K562 (cell line): ENCODE data around the gene CTIF. TPM values are rescaled to one million over a fixed set of nuclear protein-coding genes. Genes with fewer than 3 reads are reported as not detected.

Source experiments
- ETV1 ChIP-seq: fragments of 450-650 bp; conservative IDR thresholded peaks from 2 replicates; pipeline ENCODE4 v1.6.1; 2016; ENCODE audit warnings: missing genetic modification characterization, control low read depth, low read depth, missing compliant biosample characterization
- HDAC8 ChIP-seq: fragments of 450-650 bp; IDR thresholded peaks from 2 replicates; pipeline ENCODE4 v1.6.1; 2016; ENCODE audit warnings: mild to moderate bottlenecking, missing genetic modification characterization, moderate library complexity, missing compliant biosample characterization
- MEIS2 ChIP-seq: fragments of 450-650 bp; IDR thresholded peaks from 2 replicates; pipeline ENCODE4 v1.6.1; 2014; ENCODE audit warnings: mild to moderate bottlenecking; ENCODE audit not compliant: partially characterized antibody
- TEAD1 ChIP-seq, 2 experiments: fragments of 450-650 bp in 1 of 2; sonication (generic) in 1 of 2; formaldehyde crosslinking; IDR thresholded peaks; 2 replicates each; pipeline versions ENCODE4 v1.4.0 to v1.8.0; 2020 to 2022; ENCODE audit warnings: mild to moderate bottlenecking in 2 of 2, missing genetic modification reagents in 1 of 2
- ZNF280A ChIP-seq: fragments of 450-650 bp; IDR thresholded peaks from 2 replicates; pipeline ENCODE4 v1.6.1; 2018; ENCODE audit warnings: mild to moderate bottlenecking, low read depth; ENCODE audit not compliant: partially characterized antibody
- ZNF41 ChIP-seq: fragments of 250-450 bp; sonication (Bioruptor Pico); conservative IDR thresholded peaks from 2 replicates; pipeline ENCODE4 v1.4.0; 2020; ENCODE audit warnings: mild to moderate bottlenecking
- ZNF609 ChIP-seq: sonication (generic); formaldehyde crosslinking; IDR thresholded peaks from 2 replicates; pipeline ENCODE4 v1.8.1; 2023; ENCODE audit warnings: missing genetic modification reagents, mild to moderate bottlenecking, borderline replicate concordance
- microRNA-seq: library from miRNA; unstranded; fragments of <30 nt; microRNA quantifications from one replicate; pipeline ENCODE4, GENCODE V29; 2018; ENCODE audit warnings: borderline microRNAs expressed
- polyA plus RNA-seq, 8 experiments: library from polyadenylated mRNA; depleted of rRNA in 4 of 8; stranded (reverse) in 5 of 8; unstranded in 3 of 8; fragments of >200 nt; fragmentation: Nextera tagmentation in 2 of 8; fragmentation: Illumina TruSeq in 1 of 8; extraction: Ambion mirVana in 2 of 8; extraction: Trizol in 1 of 8; gene quantifications; 2 replicates each; pipeline versions ENCODE4 v1.2.1 to v1.2.3, GENCODE V29; 2011 to 2014; ENCODE audit warnings: inconsistent platforms in 1 of 8, missing spikeins in 1 of 8
- small RNA-seq: library from RNA; depleted of rRNA; stranded (forward); fragments of <200 nt; gene quantifications from one replicate; pipeline ENCODE3, GENCODE V24; 2014
- total RNA-seq, 7 experiments: library from RNA; depleted of rRNA in 6 of 7; stranded (reverse); fragments of >200 nt in 6 of 7; fragmentation: Illumina TruSeq in 2 of 7; extraction: Trizol in 2 of 7; gene quantifications; 2 replicates each; pipeline versions ENCODE4 v1.2.1 to v1.2.3, GENCODE V29; 2011 to 2021; ENCODE audit warnings: low replicate concordance in 1 of 7

The CTIF gene
- total and polyA plus RNA-seq, 9 of the 15 experiments (the other 6 are each of a cell fraction or from before 2014, with no cell fraction given): 0.17 to 11.5 (median 2.2) TPM

- TF ChIP-seq ETV1 (tag) (no peak), HDAC8 (tag) (no peak), ZNF280A (no peak), TEAD1 (CRISPR knock-in tag; IDR thresholded peaks at IDR 0.05) (no peak), ZNF609 (CRISPR knock-in tag) (no peak), ZNF41 (CRISPR knock-in tag) (no peak), MEIS2 (no peak)
- TF ChIP-seq, all 486 proteins: peak for 0
Observed at GRCh38 chr18:48910972-48911545, 372.2 kb downstream of the CTIF start (continued).

Small RNA genes within 50 kb of the gene (microRNA-seq; reads per million reads assigned to microRNA genes)
- not detected for gene MIR4743

Small RNA genes within 50 kb of the gene (small RNA-seq; reads per million reads assigned to genes)
- not detected for gene MIR4743

Other genes starting within 250 kb of the CTIF start
- gene ZBTB7C, start 129.6 kb upstream of the CTIF start, total RNA-seq (2014; rRNA removed): not detected in 2 replicates
- gene ZBTB7C, start 129.6 kb upstream of the CTIF start, total RNA-seq (2014; rRNA removed; fragmentation: Illumina TruSeq; extraction: Trizol): not detected in 2 replicates
- not detected in 2 replicates for gene ZBTB7C, start 129.6 kb upstream of the CTIF start, total RNA-seq (2015; rRNA removed; fragmentation: Illumina TruSeq; extraction: Trizol)
- not detected in 2 replicates for gene ZBTB7C, start 129.6 kb upstream of the CTIF start, total RNA-seq (2021)
- gene ZBTB7C, start 129.6 kb upstream of the CTIF start, polyA plus RNA-seq (2011; rRNA removed): not detected in 2 replicates
- gene ZBTB7C, start 129.6 kb upstream of the CTIF start, polyA plus RNA-seq (2014; fragmentation: Illumina TruSeq; extraction: Trizol): not detected in 2 replicates
- gene ZBTB7C, start 129.6 kb upstream of the CTIF start, polyA plus RNA-seq (2014; fragmentation: Nextera tagmentation; extraction: Ambion mirVana): not detected
- gene ZBTB7C, start 129.6 kb upstream of the CTIF start, polyA plus RNA-seq (2014; rRNA removed): not detected in 2 replicates